Trophoblast cell (in vitro differentiated cells and primary cell): ENCODE measurements around the gene HFE.
"Not testable (repeated sequence)": the region's sequence is repeated elsewhere in the genome, so short reads cannot be mapped to it uniquely, and the experiment has no call there.

Experiments
- DNase-seq, 2 donors: peaks; one replicate each; pipeline ENCODE4 v3.0.0-alpha.2; 2016
- H2AFZ ChIP-seq: 2 replicates; pipeline ENCODE4 v1.6.1; 2013; ENCODE audit warnings: low read length, moderate library complexity, mild to moderate bottlenecking; ENCODE audit not compliant: insufficient read depth, poor library complexity
- H2AK5ac ChIP-seq: 2 replicates; pipeline ENCODE4 v1.6.1; 2013; ENCODE audit warnings: mild to moderate bottlenecking, low read length
- H2BK120ac ChIP-seq: 2 replicates; pipeline ENCODE4 v1.6.1; 2013; ENCODE audit warnings: low read length, mild to moderate bottlenecking, moderate library complexity; ENCODE audit not compliant: insufficient read depth, poor library complexity
- H2BK12ac ChIP-seq: 2 replicates; pipeline ENCODE4 v1.6.1; 2013; ENCODE audit warnings: mild to moderate bottlenecking, low read length, moderate library complexity
- H2BK5ac ChIP-seq: 2 replicates; pipeline ENCODE4 v1.6.1; 2013; ENCODE audit warnings: low read length, low read depth, moderate library complexity, mild to moderate bottlenecking; ENCODE audit not compliant: poor library complexity
- H3K14ac ChIP-seq: 2 replicates; pipeline ENCODE4 v1.6.1; 2013; ENCODE audit warnings: mild to moderate bottlenecking, low read length
- H3K18ac ChIP-seq: 2 replicates; pipeline ENCODE4 v1.6.1; 2013; ENCODE audit warnings: mild to moderate bottlenecking, low read length
- H3K23ac ChIP-seq: 2 replicates; pipeline ENCODE4 v1.6.1; 2013; ENCODE audit warnings: low read length
- H3K27ac ChIP-seq: 2 replicates; pipeline ENCODE4 v1.5.1; 2013; ENCODE audit warnings: low read depth, mild to moderate bottlenecking, inconsistent platforms, low read length, moderate library complexity
- H3K27me3 ChIP-seq: 2 replicates; pipeline ENCODE4 v1.6.1; 2013; ENCODE audit warnings: inconsistent platforms, mild to moderate bottlenecking, low read length, moderate library complexity; ENCODE audit not compliant: insufficient read depth
- H3K36me3 ChIP-seq, 2 experiments: 1 replicate in 1 of 2; 2 replicates in 1 of 2; pipeline ENCODE4 v1.6.1; 2013; ENCODE audit warnings: low read length in 2 of 2, mild to moderate bottlenecking in 2 of 2, moderate library complexity in 1 of 2; ENCODE audit not compliant: insufficient read depth in 2 of 2, control insufficient read depth in 1 of 2
- H3K4ac ChIP-seq: 2 replicates; pipeline ENCODE4 v1.6.1; 2013; ENCODE audit warnings: low read depth, mild to moderate bottlenecking, low read length, moderate library complexity
- H3K4me1 ChIP-seq, 2 experiments: 1 replicate in 1 of 2; 2 replicates in 1 of 2; pipeline ENCODE4 v1.6.1; 2013; ENCODE audit warnings: low read length in 2 of 2, mild to moderate bottlenecking in 2 of 2, moderate library complexity in 1 of 2; ENCODE audit not compliant: insufficient read depth in 2 of 2, control insufficient read depth in 1 of 2
- H3K4me2 ChIP-seq: 2 replicates; pipeline ENCODE4 v1.6.1; 2013; ENCODE audit warnings: inconsistent platforms, mild to moderate bottlenecking, low read length, moderate library complexity
- H3K4me3 ChIP-seq: 2 replicates; pipeline ENCODE4 v1.5.1; 2013; ENCODE audit warnings: mild to moderate bottlenecking, low read depth, low read length, inconsistent platforms
- H3K79me1 ChIP-seq: one replicate; pipeline ENCODE4 v1.6.1; 2013; ENCODE audit warnings: low read length
- H3K79me2 ChIP-seq: 2 replicates; pipeline ENCODE4 v1.6.1; 2013; ENCODE audit warnings: low read length, mild to moderate bottlenecking; ENCODE audit not compliant: control insufficient read depth, insufficient read depth, poor library complexity
- H3K9ac ChIP-seq: 2 replicates; pipeline ENCODE4 v1.6.1; 2013; ENCODE audit warnings: mild to moderate bottlenecking, low read length
- H3K9me3 ChIP-seq: 2 replicates; pipeline ENCODE4 v1.6.1; 2013; ENCODE audit warnings: low read depth, mild to moderate bottlenecking, control low read depth, inconsistent platforms, low read length; ENCODE audit not compliant: insufficient read depth
- H4K12ac ChIP-seq: 2 replicates; pipeline ENCODE4 v1.6.1; 2013; ENCODE audit warnings: low read depth, mild to moderate bottlenecking, low read length, moderate library complexity
- H4K8ac ChIP-seq: 2 replicates; pipeline ENCODE4 v1.6.1; 2013; ENCODE audit warnings: low read depth, mild to moderate bottlenecking, low read length, moderate library complexity
- H4K91ac ChIP-seq: one replicate; pipeline ENCODE4 v1.6.1; 2013; ENCODE audit warnings: low read depth, mild to moderate bottlenecking, low read length, moderate library complexity
- WGBS: extraction: QIAGEN DNeasy Blood & Tissue Kit; methylation state at CpG from one replicate; pipeline ENCODE4 v1.1.7; 2013; ENCODE audit warnings: missing lambda C conversion rate; ENCODE audit not compliant: insufficient read length, insufficient coverage; ENCODE audit errors: extremely low coverage; 5-methylcytosine and 5-hydroxymethylcytosine counted together

Gene HFE

GRCh38 chr6:26058477-26059033 is 28.7 kb upstream of the HFE start:
- no CpG with 5 or more reads among the region's 12 CpGs for WGBS

DNA sequence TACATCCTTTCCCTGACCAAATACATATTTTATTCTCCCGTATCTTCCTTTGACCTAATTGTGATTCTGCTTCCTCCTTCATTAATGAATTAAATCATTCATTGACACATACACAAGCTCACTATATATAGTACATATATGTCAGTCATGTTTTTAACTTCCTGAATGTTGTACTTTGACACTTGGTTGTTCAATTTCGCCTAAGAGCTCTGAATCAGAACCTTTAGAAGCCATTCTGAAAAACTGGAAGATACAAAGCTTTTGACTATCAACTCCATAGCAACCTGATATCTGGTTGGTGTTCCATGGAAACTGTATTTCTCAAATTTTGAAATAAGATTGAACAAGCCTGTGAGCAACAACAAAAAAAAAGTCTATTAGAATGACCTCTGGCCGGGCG is 27.3 kb upstream of the HFE start:
- Histone ChIP-seq H3K4me1 (no peaks in the 10 kb centered on the region), H3K14ac (no peak overlapping the region), H2BK5ac (no peak overlapping the region), H3K27me3 (no peaks in the 10 kb centered on the region), H3K79me2 (peaks cover 6% of the 10 kb centered on the region), H3K27ac (no peak overlapping the region), H4K91ac (no peak overlapping the region), H3K9me3 (no peaks in the 10 kb centered on the region), H3K4ac (no peak overlapping the region), H3K4me2 (no peak overlapping the region), H2AFZ (no peak overlapping the region), H2BK120ac (no peak overlapping the region), H4K12ac (no peak overlapping the region), H3K9ac (no peak overlapping the region), H3K79me1 (peaks cover 14% of the 10 kb centered on the region), H4K8ac (no peak overlapping the region), H3K23ac (no peak overlapping the region), H2AK5ac (no peak overlapping the region), H3K18ac (no peak overlapping the region), H2BK12ac (no peak overlapping the region), H3K4me3 (no peak overlapping the region), H3K36me3 (no peaks in the 10 kb centered on the region)
- 100% methylated on average over 1 of the region's 4 CpGs for WGBS
- no peak for DNase-seq

More at GRCh38 chr6:26058477-26059033, 28.7 kb upstream of the HFE start:
- not testable (repeated sequence) for H3K36me3 ChIP-seq, H3K79me2 ChIP-seq, H3K4me2 ChIP-seq, H2BK5ac ChIP-seq, H3K18ac ChIP-seq, H3K27me3 ChIP-seq, H4K91ac ChIP-seq, DNase-seq, H3K9me3 ChIP-seq, H3K14ac ChIP-seq, H2AFZ ChIP-seq, H3K23ac ChIP-seq, H2BK12ac ChIP-seq, H3K27ac ChIP-seq, H3K9ac ChIP-seq, H4K8ac ChIP-seq, H3K4ac ChIP-seq, H2BK120ac ChIP-seq, H3K4me3 ChIP-seq, H4K12ac ChIP-seq, H2AK5ac ChIP-seq, H3K4me1 ChIP-seq
- peaks cover 14% of the 10 kb centered on the region for H3K79me1 ChIP-seq

GRCh38 chr6:26064619-26065257 is 22.5 kb upstream of the HFE start:
- Histone ChIP-seq H3K36me3 (no peaks in the 10 kb centered on the region), H3K4me3 (no peak overlapping the region), H4K91ac (no peak overlapping the region), H3K14ac (no peak overlapping the region), H2AK5ac (no peak overlapping the region), H2AFZ (no peak overlapping the region), H2BK120ac (no peak overlapping the region), H3K79me2 (no peaks in the 10 kb centered on the region), H3K4me1 (peaks cover 0 to 2% of the 10 kb centered on the region in 2 experiments), H2BK5ac (no peak overlapping the region), H3K4ac (no peak overlapping the region), H3K27me3 (no peaks in the 10 kb centered on the region), H2BK12ac (no peak overlapping the region), H3K18ac (no peak overlapping the region), H3K4me2 (no peak overlapping the region), H4K8ac (no peak overlapping the region), H3K9me3 (no peaks in the 10 kb centered on the region), H3K23ac (no peak overlapping the region), H3K27ac (no peak overlapping the region), H3K79me1 (peaks cover 11% of the 10 kb centered on the region), H4K12ac (no peak overlapping the region), H3K9ac (no peak overlapping the region)
- WGBS: no CpG with 5 or more reads among the region's 10 CpGs
- peak; percentile 40 to 83 for DNase-seq

DNA sequence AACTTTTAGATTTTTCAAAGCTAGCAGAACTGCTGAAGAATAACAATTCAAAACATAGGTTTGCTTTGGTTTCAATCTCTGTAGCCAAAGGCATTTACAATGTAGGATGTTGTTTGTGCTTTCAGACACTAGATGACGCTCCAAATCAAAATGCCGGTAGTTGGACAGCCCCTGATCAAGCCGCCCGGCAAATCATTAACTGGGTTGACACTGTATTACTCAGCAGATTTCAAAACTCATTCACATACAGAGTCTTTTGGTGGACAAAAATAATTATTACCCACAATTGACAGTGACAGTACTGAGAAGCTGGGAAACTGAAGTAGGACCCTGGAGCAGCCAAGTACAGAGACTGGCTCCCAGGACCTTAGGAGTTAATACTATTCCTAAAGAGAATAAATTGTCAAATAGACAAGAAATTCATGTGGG is 21.3 kb upstream of the HFE start:
- no peaks in the 10 kb centered on the region for H3K36me3 ChIP-seq
- no peak overlapping the region for H3K18ac ChIP-seq
- H4K91ac ChIP-seq: no peak overlapping the region
- H4K12ac ChIP-seq: no peak overlapping the region
- H3K27me3 ChIP-seq: no peaks in the 10 kb centered on the region
- H3K4me1 ChIP-seq: peaks cover 0 to 2% of the 10 kb centered on the region in 2 experiments
- H3K9me3 ChIP-seq: no peaks in the 10 kb centered on the region
- no peak overlapping the region for H3K4ac ChIP-seq
- H3K4me2 ChIP-seq: peak overlapping the region; percentile 41
- H3K4me3 ChIP-seq: no peak overlapping the region
- no peak overlapping the region for H2BK12ac ChIP-seq
- no peak overlapping the region for H4K8ac ChIP-seq
- H3K79me2 ChIP-seq: no peaks in the 10 kb centered on the region
- H2AK5ac ChIP-seq: no peak overlapping the region
- DNase-seq: peak; percentile 78 to 96
- H3K9ac ChIP-seq: no peak overlapping the region
- no peak overlapping the region for H3K23ac ChIP-seq
- H3K14ac ChIP-seq: no peak overlapping the region
- no CpG with 5 or more reads among the region's 4 CpGs for WGBS
- peaks cover 11% of the 10 kb centered on the region for H3K79me1 ChIP-seq
- H2BK120ac ChIP-seq: no peak overlapping the region
- H3K27ac ChIP-seq: no peak overlapping the region
- H2AFZ ChIP-seq: no peak overlapping the region
- peak overlapping the region; percentile 6 for H2BK5ac ChIP-seq
